Keratinocyte (primary cell): Measurements from ENCODE around the gene SPON1.

Experiments used
- CTCF ChIP-seq, 3 experiments: IDR thresholded peaks in 1 of 3; conservative IDR thresholded peaks in 1 of 3; optimal IDR thresholded peaks in 1 of 3; 2 replicates in 2 of 3; 3 replicates in 1 of 3; pipeline versions ENCODE3 to v1.5.1; 2011; ENCODE audit warnings: low read length in 3 of 3, mild to moderate bottlenecking in 3 of 3, moderate library complexity in 2 of 3, control low read depth in 1 of 3, inconsistent platforms in 1 of 3; ENCODE audit not compliant: insufficient read depth in 2 of 3; ENCODE audit errors: extremely low read depth in 1 of 3
- EZH2 ChIP-seq: IDR thresholded peaks from one replicate; pipeline ENCODE4 v1.6.1; 2012; ENCODE audit warnings: inconsistent platforms, mild to moderate bottlenecking, low read length, moderate library complexity

- TF ChIP-seq CTCF (optimal IDR thresholded peaks at IDR 0.05 in 1 of 3, IDR thresholded peaks at IDR 0.05 in 1 of 3, conservative IDR thresholded peaks at IDR 0.05 in 1 of 3; ENCODE audit: extremely low read depth in 1 of 3, insufficient read depth in 2 of 3, low read length in 3 of 3) (no peak), EZH2 (no peak)
These were observed 348.2 kb downstream of the SPON1 start for GRCh38 chr11:14310679-14311078.
